Measurements from ENCODE around the gene IL19. TPM values are rescaled to one million over a fixed set of nuclear protein-coding genes. Genes with fewer than 3 reads are reported as not detected.

Gene IL19
- polyA plus RNA-seq, 1 of the 3 experiments (the other 2 are of a cell fraction), result not detected

GRCh38 chr1:206800411-206800810, 29.8 kb downstream of the IL19 start:
- CTCF ChIA-PET, result no interaction called here

More at GRCh38 chr1:206800411-206800810, 29.8 kb downstream of the IL19 start:
- Histone ChIP-seq H3K4me1 (ENCODE audit: control insufficient read depth in 1 of 2, insufficient read depth in 2 of 2, low read depth in 1 of 2, low read length in 1 of 2) (peaks cover 0 to 22% of the 10 kb centered on the region in 2 experiments; a peak in 2 of 4 replicates), H3K27me3 (ENCODE audit: insufficient read depth) (peaks cover 17% of the 10 kb centered on the region; the same call in 1 of the 2 replicates), H4K20me1 (ENCODE audit: insufficient read depth) (no peaks in the 10 kb centered on the region), H3F3A (replicated peaks; ENCODE audit: insufficient read depth) (no peaks in the 10 kb centered on the region), H3K9me3 (no peaks in the 10 kb centered on the region), H2AFZ (ENCODE audit: low read depth) (no peak overlapping the region), H3K9me2 (no peaks in the 10 kb centered on the region), H3K4me3 (ENCODE audit: low read depth in 2 of 2, low read length in 1 of 2) (no peak overlapping the region), H3K27ac (ENCODE audit: low read depth in 2 of 2, low read length in 1 of 2) (no peak overlapping the region), H3K79me2 (ENCODE audit: insufficient read depth) (no peaks in the 10 kb centered on the region), H3K4me2 (no peak overlapping the region), H3K9ac (no peak overlapping the region), H3K36me3 (replicated peaks in 1 of 2; ENCODE audit: control insufficient read depth in 1 of 2, insufficient read depth in 2 of 2, low read length in 1 of 2) (no peaks in the 10 kb centered on the region)
- DNase-seq, result no peak
- POLR2A ChIA-PET, result no interaction called here
- WGBS (ENCODE audit: low lambda C conversion rate), result 48% methylated on average over 3 of the region's 3 CpGs
- TF ChIP-seq GATA2 (CRISPR knock-in tag; IDR thresholded peaks at IDR 0.05) (no peak), TEAD4 (IDR thresholded peaks at IDR 0.05; ENCODE audit: borderline replicate concordance, insufficient read depth) (no peak), EP300 (IDR thresholded peaks at IDR 0.05; ENCODE audit: borderline replicate concordance in 1 of 2, low read depth in 1 of 2, low read length in 1 of 2) (no peak), TAF1 (IDR thresholded peaks at IDR 0.05; ENCODE audit: borderline replicate concordance, low read depth, low read length) (no peak), RAD21 (IDR thresholded peaks at IDR 0.05; ENCODE audit: low read length) (no peak), FOSL2 (IDR thresholded peaks at IDR 0.05; ENCODE audit: borderline replicate concordance, low read depth) (no peak), NFIC (IDR thresholded peaks at IDR 0.05; ENCODE audit: borderline replicate concordance) (no peak), RCOR1 (IDR thresholded peaks at IDR 0.05; ENCODE audit: low read length) (no peak), USF2 (IDR thresholded peaks at IDR 0.05; ENCODE audit: borderline replicate concordance, low read depth, low read length) (no peak), FOXM1 (IDR thresholded peaks at IDR 0.05; ENCODE audit: low read depth) (no peak), YY1 (IDR thresholded peaks at IDR 0.05; ENCODE audit: low read depth) (no peak), PBX3 (IDR thresholded peaks at IDR 0.05) (no peak), MXI1 (IDR thresholded peaks at IDR 0.05; ENCODE audit: low read depth, low read length) (no peak), SIN3A (IDR thresholded peaks at IDR 0.05; ENCODE audit: borderline replicate concordance, low read depth, low read length) (no peak), POLR2AphosphoS5 (IDR thresholded peaks at IDR 0.05; ENCODE audit: low read depth, low read length) (no peak), REST (IDR thresholded peaks at IDR 0.05; ENCODE audit: low read depth, low read length) (no peak), JUND (IDR thresholded peaks at IDR 0.05) (no peak), CHD2 (IDR thresholded peaks at IDR 0.05; ENCODE audit: low read length, partially characterized antibody) (no peak)
- TF ChIP-seq, protein P1, sequence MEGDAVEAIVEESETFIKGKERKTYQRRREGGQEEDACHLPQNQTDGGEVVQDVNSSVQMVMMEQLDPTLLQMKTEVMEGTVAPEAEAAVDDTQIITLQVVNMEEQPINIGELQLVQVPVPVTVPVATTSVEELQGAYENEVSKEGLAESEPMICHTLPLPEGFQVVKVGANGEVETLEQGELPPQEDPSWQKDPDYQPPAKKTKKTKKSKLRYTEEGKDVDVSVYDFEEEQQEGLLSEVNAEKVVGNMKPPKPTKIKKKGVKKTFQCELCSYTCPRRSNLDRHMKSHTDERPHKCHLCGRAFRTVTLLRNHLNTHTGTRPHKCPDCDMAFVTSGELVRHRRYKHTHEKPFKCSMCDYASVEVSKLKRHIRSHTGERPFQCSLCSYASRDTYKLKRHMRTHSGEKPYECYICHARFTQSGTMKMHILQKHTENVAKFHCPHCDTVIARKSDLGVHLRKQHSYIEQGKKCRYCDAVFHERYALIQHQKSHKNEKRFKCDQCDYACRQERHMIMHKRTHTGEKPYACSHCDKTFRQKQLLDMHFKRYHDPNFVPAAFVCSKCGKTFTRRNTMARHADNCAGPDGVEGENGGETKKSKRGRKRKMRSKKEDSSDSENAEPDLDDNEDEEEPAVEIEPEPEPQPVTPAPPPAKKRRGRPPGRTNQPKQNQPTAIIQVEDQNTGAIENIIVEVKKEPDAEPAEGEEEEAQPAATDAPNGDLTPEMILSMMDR (IDR thresholded peaks at IDR 0.05), result no peak
